Caki2 (cell line): Measurements from ENCODE around the gene CAD. TPM values are rescaled to one million over a fixed set of nuclear protein-coding genes. Genes with fewer than 3 reads are reported as not detected.
"Not testable (repeated sequence)": the region's sequence is repeated elsewhere in the genome, so short reads cannot be mapped to it uniquely, and the experiment has no call there.

Experiments
- DNase-seq: peaks from one replicate; pipeline ENCODE4 v3.0.0-alpha.2; 2015; ENCODE audit warnings: low read depth
- in situ Hi-C: cut with HindIII; loops from 2 replicates; pipeline ENCODE4 v1.10.0; 2016; ENCODE audit warnings: low sequenced_read_pairs, low pct_unique_long_range_greater_than_20kb, mixed read lengths
- total RNA-seq: library from RNA; depleted of rRNA; stranded (reverse); fragments of >200 nt; shearing (Covaris generic); gene quantifications from 2 replicates; pipeline ENCODE4 v1.2.3, GENCODE V29; 2014; ENCODE audit warnings: low replicate concordance

CAD gene
- total RNA-seq, 1 experiment from 2014 or later, result 34.9 TPM

DNA sequence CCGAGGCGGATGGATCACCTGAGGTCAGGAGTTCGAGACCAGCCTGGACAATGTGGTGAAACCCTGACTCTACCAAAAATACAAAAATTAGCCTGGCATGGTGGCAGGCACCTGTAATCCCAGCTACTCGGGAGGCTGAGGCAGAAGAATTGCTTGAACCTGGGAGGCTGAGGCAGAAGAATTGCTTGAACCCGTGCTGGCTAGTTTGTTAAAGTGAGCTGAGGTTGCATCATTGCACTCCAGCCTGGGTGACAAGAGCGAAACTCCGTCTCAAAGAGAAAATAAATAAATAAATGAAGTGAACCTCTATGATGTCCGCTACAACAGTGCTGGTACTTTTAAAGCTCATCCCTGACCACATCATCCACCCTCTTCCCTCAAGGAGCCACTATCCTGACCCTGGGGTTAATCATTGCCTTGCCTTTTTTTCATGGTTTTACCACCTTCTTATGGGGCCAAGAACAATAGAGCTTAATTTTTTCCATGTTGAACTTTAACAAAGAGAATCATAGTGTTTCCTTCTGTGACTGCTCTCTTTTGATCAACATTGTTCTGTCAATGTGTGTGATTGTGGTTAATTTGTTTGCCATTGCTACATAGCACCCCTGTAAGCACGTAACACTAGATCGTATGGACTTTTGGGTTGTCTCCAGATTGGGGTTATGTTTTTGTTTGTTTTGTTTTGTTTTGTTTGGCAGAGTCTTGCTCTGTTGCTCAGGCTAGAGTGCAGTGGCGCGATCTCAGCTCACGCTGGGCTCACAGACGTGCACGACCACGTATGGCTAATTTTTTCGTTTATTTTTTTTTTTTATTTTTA is 22.4 kb upstream of the CAD start:
- DNase-seq, result peak; percentile 97
- in situ Hi-C loops, result no loop called here

DNA sequence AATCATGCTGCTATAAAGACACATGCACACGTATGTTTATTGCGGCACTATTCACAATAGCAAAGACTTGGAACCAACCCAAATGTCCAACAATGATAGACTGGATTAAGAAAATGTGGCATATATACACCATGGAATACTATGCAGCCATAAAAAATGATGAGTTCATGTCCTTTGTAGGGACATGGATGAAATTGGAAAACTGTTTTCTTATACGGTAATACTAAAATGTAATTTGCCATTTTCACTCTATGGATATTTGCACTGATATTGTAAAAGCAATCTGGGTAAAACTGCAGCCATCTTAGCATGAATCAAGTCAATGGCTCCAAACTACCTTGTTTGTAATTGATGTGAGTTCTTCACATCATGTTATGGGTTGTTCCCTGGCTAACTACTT is 21.4 kb upstream of the CAD start:
- DNase-seq, in situ Hi-C loops: not testable (repeated sequence)

DNA sequence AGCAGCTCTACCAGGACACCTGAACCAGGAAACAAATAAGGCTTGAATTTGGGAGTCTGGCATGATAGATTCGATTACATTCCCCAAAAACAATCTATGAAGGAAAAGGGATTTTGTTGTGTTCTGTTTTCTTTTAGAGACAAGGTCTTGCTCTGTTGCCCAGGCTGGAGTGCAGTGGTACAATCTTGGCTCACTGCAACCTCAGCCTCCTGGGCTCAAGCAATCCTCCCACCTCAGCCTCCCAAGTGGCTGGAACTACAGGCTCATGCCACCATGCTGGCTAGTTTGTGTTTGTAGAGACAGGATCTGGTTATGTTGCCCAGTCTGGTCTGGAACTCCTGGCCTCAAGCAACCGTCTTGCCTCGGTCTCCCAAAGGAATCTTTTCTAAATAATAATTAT is 19.1 kb upstream of the CAD start:
- in situ Hi-C loops, DNase-seq: not testable (repeated sequence)

DNA sequence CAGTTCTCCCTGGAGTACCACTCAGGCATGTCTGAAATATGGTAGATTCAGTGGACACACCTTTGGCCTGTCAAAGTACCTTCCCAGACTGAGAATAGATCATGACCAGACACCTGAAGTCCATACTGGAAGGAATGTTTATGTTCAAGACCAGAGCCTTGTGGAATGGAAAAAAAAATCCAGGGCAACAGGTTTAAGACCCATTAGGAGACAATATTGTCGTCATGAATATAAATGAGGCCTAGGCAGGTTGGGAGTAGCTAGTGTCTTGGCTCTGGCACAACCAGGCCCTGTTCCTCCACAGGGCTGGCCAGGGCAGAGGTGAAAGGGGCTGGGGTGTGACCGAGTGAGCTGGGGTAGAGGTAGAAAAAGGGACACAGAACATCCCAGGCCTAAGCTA is 18.5 kb upstream of the CAD start:
- in situ Hi-C loops, result no loop called here
- no peak for DNase-seq

DNA sequence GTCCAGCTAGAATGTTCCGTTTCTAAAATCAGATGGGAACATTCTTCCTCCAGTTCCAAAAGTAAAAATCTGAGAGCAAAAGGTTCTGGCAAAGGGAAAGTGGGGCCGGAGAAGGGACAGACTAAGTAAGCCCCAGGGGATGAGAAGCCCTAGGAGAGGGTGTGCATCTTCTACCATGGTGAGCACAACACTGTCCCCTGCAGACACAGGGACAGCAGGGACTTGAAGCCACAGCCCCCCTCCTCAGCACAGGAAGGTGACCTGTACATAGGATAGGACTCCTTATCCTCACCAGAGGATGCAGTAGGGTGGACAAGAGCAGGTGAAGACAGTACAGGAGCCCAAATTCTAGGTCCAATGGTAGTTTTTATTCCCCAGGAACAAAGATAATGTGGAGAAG is 17.9 kb upstream of the CAD start:
- in situ Hi-C loops, result no loop called here

DNA sequence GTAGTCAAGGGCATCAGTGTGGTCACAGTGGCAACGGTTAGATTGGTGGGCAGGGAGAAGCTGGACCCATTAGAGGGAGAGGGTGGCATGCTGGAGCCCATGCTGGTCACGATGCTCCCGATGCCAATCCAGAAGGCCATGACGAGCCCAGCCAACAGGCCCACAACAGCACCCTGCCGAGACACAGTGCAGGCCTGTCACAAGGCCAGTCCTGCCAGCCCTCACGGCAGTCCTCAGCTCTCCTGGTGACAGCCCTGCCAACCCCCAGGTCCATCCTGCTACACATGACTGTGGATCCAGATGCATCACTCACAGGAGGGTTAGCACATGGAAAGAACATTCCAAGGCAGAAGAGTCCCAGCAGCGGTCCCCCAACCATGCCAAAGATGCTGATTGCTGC is 15.5 kb upstream of the CAD start:
- in situ Hi-C loops, result no loop called here
- no peak for DNase-seq

More for the DNA sequence above, 17.9 kb upstream of the CAD start:
- no peak for DNase-seq

DNA sequence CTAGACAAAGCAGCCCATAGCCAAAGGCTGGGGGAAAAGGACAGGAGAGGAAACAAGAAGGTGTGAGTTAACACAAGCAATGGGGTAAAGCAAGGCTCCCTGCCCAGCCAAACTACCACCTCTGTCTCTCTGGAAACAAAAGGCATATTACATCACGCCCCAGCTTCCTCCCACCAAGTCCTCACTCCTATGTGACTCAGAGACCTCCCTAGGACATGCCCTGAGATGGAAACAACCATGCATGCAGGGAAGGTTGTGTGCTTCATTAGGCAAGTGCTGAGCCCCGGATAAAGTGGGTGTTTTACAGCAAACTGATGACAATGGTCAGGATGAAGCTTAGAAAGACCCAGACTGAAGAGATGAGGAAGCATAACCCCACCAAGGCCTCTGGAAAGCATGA is 14.3 kb upstream of the CAD start:
- in situ Hi-C loops, result no loop called here
- peak; percentile 23 for DNase-seq

DNA sequence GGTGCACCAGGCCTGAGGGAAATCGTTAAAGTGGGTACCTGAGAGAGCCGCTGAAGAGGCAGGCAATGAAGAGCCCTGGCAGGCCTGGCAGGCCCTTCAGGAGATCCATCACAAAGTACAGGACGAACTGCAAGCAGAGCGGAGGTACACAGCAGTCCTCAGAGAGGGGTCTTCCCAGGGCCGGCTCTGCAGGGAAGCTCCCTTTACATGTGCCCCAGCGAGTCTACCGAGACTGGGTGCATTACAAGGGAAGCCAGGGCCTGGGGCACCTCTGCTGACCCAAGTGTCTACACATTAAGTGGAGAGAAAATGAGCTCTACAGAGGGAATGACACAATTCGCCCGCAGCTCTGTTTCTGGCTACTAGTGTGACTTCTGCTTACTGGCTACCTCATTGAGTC is 13.4 kb upstream of the CAD start:
- in situ Hi-C loops, result no loop called here
- DNase-seq, result no peak

DNA sequence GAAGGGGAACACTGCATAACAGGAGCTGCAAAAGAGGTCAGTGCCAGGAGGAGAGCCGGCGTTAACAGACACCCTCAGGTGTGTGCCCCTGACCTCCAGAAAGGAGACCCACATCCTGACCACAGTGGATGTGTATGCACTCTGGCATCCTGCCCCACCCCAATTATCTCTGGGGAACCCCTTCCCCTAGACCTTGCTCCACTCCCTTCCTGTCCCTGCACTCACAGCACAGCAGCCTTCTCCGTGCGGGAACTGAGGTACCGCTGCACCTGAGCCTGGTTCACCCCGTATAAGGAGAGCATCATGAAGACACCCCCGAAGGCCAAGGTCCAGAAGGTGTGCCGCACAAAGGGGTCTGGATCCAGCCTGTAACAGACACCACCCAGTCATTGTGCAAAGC is 12.6 kb upstream of the CAD start:
- DNase-seq, result no peak
- in situ Hi-C loops, result no loop called here

DNA sequence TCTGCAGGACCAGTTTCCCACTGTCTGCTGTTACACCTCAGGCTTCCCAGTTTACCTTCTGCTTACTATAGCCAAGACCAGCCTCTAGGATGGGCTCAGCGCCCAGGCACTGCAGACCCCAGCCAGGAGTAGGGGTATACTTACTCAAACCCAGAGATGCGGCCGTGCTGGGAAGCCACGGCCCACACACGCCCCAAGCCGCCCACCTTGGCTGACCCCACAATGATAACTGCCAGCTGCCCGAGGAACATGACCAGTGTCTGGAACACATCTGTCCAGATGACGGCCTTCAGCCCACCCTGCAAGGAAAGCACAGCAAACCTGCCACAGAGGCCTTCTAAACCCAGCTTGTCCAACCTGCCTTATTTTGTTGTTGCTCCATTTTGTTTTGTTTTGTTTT is 12.0 kb upstream of the CAD start:
- DNase-seq, result no peak
- in situ Hi-C loops, result no loop called here

DNA sequence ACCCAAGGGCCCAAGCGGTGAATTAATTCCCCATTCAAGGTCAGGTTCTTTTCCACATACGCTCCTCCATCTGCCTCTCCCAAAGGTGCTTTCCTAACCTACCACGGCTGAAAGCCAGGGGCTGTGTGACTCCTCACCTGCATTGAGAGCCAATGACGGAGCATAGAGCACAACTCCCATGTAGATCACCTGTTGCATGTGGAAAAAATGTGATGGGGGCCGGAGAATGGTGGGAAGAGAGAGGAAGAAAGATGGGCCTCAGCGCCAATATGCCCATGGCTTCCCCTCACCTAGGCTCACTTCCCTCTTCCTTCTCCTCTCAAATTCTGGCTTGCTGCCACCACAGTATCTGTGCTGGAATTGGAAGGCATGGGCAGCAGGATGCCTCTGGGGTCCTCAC is 10.8 kb upstream of the CAD start:
- in situ Hi-C loops, result no loop called here

DNA sequence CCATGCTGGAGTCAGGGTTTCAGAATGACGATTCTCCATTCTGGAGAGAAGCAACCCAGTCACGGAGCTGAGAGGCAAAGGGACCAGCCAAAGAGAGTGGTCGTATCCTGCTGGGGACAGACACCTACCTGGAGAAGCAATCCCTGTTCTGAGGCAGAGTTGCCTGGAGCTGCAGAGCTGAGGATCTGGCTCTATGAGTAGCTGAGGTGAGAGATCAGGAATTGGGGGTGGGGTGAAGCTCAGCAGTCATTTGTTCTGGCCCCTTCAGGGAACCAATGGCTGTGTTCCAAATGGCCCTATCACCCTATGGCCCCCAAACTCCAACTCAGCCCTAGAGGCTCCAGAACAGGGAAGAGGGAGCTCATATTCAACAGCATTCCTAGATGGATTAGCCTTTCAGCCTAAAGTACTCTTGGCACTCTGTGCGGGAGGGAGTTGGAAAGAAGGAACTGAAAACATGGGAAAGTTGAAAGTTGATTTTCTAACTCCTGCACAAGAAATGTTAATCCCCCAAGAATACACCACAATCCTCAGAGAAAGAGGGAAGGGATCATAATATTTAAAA is 8.6 kb upstream of the CAD start:
- in situ Hi-C loops, result no loop called here
- DNase-seq, result no peak

More for the DNA sequence above, 10.8 kb upstream of the CAD start:
- DNase-seq, result no peak

DNA sequence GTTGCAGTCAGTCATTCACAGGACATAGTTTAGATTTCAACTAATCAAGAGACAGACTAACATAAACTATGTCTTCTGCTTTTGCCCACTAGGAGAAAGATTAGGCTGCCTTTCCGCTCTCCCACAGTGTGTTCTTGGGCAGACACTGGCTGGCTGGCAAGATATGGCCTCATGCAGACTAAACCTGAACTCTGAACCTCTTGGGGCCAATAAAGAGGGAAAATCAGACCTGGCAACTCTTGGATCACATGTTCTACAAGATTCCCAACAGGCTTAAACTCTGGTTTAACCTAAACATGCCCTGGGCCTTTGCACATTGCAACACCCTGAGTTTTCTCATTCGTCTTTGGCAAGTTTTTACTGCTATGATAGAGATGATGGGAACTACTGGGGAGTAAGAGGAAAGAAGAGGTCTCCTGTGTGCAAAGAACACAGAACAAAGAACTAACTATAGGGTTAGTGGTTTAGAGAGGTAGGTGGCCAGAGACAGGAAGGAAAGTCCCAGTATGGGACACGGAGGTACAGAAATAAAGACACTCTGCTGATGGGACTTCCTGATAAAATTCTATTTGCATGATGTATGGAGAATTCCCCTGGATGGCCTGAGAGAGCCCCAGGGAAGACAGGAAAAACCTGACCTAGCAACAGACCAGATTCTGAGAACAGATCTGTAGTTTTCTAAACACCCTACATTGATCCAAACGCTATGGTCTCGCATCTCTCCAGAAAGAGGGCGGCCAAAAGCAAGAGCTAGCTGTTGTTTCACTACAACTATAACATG is 7.4 kb upstream of the CAD start:
- in situ Hi-C loops, result no loop called here

DNA sequence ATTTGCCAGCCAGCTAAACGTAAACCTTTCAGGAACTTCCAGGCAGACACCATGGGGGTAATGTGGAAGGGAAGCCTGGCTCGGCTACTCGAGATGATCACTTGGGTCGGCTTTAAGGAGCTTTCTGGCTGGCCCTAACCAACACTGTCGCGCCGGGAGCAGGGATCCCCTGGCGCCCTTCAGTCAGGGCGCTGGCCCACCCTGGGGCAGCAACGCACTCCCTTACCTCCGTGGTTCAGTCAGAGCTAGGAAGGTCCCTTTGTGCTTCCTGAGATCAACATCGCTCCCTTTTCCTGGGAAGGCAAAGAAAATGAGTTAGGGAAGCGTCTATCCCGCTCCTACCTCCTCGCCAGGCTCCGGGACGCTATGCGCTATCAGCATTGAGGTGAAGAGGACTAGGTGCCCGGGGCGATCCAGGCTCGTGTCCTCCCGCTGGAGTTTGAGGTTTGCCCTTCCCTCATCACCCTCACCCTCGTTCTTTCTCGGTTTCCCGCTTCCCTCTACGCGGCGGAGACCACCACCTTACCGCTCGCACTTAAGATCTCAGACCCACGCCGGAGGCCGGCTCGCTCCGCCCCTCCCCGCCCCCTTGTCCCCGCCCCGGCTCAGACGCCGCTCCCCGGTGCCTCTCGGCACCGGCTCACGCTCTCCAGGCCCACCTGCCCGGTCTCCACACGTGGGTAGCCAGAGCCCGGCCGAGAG is 5.8 kb upstream of the CAD start:
- peak; percentile 30 for DNase-seq
- in situ Hi-C loops, result no loop called here

More for the DNA sequence above, 7.4 kb upstream of the CAD start:
- no peak for DNase-seq

DNA sequence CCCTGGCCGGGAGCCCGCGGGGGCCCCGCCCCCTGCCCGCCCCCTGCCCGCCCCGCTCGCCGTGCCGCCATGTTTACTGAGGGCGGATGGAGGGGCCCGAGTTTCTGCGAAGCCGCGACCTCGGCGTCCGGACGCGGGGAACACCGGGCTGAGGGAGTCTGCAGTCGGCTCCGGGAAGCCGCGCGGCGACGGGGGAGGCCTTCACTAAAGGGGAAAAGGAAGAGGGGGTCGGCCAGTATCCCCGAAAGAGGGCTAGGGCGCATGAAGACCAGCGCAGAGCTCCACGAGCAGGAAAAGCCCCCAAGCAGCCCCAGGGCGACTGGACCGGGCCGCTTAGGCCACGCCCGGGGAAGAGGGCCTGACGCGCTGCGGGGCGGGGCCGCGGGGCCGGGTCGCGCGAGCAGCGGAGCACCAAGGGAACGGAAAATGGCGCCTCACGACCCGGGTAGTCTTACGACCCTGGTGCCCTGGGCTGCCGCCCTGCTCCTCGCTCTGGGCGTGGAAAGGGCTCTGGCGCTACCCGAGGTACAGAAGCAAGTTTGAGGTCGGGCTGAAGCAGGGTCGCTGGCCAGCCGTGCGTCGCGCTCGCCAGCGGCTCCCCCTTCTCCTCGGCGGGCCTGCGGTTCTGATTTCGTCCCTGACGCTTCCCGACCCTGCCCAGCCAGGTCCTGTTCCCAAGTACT is 5.1 kb upstream of the CAD start, which contains the start of the genes ATRAID and SLC5A6:
Gene ATRAID (plus strand): TSS at position 99 of the 683 bp plus-strand sequence. CDS start 328 bp downstream, at position 427.
Gene SLC5A6 (minus strand): TSS at position 326 of the 683 bp plus-strand sequence. CDS start 4,618 bp downstream, outside the sequence.
- in situ Hi-C loops, result no loop called here

DNA sequence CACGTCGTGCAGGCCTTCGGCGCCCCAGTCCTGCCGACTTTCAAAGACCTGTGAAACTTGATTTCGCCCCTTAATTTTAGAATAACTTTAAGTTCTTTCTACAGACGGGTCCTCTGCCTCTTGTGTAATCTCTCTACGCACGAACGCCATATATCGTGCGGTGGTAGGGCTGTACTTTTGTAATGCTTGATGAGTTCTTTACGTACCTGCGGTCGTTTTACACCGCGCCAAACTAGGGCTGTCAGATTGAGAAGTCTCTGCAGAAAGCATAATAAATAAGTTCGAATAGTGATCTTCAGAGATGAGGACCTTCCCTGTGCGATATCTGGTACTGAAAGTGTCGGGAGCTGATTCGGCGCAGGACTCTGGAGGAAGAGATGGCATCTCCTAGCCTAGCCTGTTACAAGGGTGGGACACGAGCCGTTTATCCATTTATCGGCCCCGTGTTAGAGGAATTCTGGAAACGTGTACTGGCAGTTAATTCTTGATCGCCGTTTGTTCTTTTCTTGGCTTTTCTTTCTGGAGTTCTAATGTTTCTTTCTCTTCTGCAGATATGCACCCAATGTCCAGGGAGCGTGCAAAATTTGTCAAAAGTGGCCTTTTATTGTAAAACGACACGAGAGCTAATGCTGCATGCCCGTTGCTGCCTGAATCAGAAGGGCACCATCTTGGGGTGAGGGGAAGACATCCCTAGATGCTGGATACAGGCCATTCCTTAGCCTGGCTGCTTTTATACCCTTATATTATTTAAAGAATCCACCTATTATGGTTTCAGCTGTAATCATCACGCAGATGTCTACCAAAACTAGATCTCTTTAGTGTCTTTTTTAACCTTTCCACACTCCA is 4.3 kb upstream of the CAD start:
- peak; percentile 22 for DNase-seq
- in situ Hi-C loops, result no loop called here

More for the DNA sequence above, 5.1 kb upstream of the CAD start, which contains the start of the genes ATRAID and SLC5A6:
- DNase-seq, result peak; percentile 90

DNA sequence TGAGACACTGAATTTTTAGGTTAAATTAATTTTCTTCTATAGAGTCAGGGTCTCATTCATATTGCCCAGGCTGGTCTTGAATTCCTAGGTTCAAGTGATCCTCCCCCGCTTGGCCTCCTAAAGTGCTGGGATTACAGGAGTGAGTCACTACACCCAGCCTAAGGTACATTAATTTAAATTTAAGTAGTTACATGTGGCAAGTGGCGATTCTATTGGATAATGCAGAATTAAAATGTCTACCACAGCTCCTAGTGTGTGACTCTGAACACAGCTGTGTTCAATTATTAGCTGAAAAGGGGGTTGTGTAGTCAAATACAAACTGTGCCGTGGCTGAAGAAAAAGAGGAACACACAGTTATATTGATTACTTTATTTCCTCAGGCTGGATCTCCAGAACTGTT is 2.2 kb upstream of the CAD start:
- no peak for DNase-seq
- in situ Hi-C loops, result no loop called here
